K562 treated with DMSO at 1 percent for 48 hours (cell line): ENCODE results near the gene STX7. TPM values are rescaled to one million over a fixed set of nuclear protein-coding genes. Genes with fewer than 3 reads are reported as not detected.

Source experiments
- total RNA-seq: library from RNA; unstranded; fragments of 300-600 nt; gene quantifications from 2 replicates; pipeline ENCODE4 v1.2.3, GENCODE V29; 2022; ENCODE audit warnings: low replicate concordance; ENCODE audit errors: extremely low read depth

Gene STX7, protein sequence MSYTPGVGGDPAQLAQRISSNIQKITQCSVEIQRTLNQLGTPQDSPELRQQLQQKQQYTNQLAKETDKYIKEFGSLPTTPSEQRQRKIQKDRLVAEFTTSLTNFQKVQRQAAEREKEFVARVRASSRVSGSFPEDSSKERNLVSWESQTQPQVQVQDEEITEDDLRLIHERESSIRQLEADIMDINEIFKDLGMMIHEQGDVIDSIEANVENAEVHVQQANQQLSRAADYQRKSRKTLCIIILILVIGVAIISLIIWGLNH
- total RNA-seq: not detected in 2 replicates

DNA sequence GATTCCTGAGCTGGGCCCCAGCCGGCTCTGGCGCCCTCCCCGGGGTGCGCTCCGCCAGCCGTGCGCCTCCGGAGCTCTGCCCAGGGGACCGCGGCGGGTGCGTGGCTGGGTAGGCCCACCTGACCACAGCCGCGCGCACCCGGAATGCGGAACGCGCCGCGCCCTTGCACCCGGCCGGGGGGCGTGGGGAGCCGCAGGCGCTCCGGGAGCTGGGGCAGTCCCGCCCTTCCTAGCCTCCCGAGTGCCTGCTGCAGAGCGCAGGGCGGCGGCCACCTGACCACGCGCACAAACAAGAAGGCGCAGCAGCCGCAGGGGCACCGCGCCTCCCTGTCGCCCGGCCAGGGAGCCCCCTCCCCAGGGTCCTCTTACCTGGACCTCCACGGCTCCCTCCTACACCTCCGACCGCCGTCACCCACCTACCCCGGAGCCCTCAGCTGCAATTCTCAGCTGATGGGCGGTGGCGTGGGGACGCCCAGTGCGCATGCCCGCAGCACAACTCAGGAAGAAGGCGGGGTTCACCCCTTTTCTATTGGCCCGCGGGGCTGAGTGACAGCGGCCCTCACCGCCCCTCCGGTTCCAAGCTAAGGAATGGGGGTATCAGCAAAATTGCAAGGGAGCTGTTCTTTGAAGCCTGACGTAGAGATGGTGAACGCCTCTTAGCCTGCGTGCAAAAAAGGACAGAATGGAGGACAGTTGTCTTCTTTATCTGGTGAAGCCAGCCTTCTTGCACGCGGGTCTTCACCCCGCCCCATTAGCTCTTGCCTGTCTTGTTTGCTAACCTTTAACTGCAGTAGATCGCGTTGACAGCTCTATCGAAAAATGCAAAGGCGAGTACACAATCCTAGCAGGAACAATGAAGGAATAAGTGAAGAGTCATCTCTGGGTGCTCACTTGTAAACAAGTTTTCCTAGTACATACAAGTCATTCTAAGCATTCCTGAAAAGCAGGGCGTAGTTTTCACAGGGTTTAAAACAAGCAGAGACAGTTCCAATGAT lies at the start of gene STX7:
Gene STX7 (minus strand): TSS at position 479 of the 995 bp plus-strand sequence. CDS start 9,586 bp downstream, outside the sequence.

GRCh38 chr6:132552372-132552771 lies 39.5 kb upstream of the STX7 start, which contains the start of gene TAAR8:
Gene TAAR8 (plus strand): TSS chr6:132552672. CDS start chr6:132552693, 21 bp downstream.

DNA sequence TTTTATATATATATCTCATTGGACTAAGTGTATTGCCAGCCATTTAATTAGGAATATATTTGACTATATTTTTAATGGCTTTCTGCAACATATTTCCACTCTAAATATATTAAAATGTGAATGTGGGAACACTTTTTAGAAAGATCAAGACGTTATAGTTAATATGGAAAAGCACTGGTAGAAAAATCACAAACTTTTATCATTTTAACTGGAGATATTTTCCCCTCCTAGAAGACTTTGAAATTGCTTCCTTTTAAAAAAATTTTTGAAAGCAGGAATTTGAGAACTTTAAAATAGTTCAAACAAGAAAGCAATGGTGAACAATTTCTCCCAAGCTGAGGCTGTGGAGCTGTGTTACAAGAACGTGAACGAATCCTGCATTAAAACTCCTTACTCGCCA lies 25.1 kb upstream of the STX7 start, which contains the start of gene TAAR9:
Gene TAAR9 (plus strand): TSS at position 301 of the 400 bp plus-strand sequence. CDS start 13 bp downstream, at position 314.

GRCh38 chr6:132400883-132401617 lies 111.9 kb downstream of the STX7 start, which contains the start of gene MOXD1:
Gene MOXD1 (minus strand): TSS chr6:132401475. CDS start chr6:132401426, 49 bp downstream.

Other genes with a start within 250 kb of the STX7 start
- not detected in 2 replicates for gene MOXD1, start 111.6 kb downstream of the STX7 start, total RNA-seq
- not detected in 2 replicates for gene TAAR9, start 25.2 kb upstream of the STX7 start, total RNA-seq
- gene TAAR8, start 39.6 kb upstream of the STX7 start, total RNA-seq: not detected in 2 replicates
- gene TAAR6, start 57.2 kb upstream of the STX7 start, total RNA-seq: not detected in 2 replicates
- gene TAAR5, start 76.6 kb upstream of the STX7 start, total RNA-seq: not detected in 2 replicates
- not detected in 2 replicates for gene TAAR2, start 111.2 kb upstream of the STX7 start, total RNA-seq
- not detected in 2 replicates for gene TAAR1, start 146.1 kb upstream of the STX7 start, total RNA-seq
- gene VNN1, start 200.9 kb upstream of the STX7 start, total RNA-seq: not detected in 2 replicates
- not detected in 2 replicates for gene VNN2, start 244.8 kb upstream of the STX7 start, total RNA-seq